ENCODE measurements around the gene SKIC3.

SKIC3 gene

DNA sequence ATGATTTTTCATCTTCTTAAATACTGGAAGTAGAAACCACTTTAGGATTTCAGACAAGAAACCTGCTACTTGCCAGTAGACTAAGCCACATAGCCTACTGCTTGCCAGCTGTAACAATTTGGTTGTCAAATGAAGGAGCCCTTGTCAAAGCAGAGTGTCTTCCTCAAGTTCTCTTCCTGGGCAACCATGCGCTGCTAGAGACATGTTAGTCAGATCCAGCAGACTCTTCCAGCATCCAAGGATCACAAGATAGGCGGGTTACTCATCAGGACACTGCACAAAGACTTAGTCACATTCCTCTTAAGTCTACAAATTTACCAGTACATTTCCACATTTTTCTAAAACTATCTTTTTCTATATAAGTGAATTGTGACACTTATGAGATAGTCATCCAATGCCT is 24.4 kb downstream of the SKIC3 start:
- peak; percentile 61 for DNase-seq

DNA sequence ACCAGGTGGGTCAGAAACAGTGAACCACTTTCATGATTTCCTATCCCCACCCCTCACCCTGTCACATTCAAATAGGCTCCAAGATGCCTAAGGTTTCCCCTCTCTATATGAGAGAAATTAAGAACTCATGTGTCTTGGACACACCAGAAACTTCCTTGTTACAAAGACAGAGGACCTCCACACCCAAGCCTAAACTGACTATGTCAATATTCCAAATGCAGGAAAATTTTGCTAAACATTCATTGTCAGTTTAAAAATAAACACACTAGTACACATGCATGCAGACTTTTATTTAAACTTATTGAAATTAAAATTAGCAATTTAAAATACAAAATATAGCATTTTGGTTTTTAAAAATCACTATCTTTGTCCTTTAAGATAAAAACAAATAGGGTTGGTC is 26.2 kb downstream of the SKIC3 start:
- no peak for DNase-seq

DNA sequence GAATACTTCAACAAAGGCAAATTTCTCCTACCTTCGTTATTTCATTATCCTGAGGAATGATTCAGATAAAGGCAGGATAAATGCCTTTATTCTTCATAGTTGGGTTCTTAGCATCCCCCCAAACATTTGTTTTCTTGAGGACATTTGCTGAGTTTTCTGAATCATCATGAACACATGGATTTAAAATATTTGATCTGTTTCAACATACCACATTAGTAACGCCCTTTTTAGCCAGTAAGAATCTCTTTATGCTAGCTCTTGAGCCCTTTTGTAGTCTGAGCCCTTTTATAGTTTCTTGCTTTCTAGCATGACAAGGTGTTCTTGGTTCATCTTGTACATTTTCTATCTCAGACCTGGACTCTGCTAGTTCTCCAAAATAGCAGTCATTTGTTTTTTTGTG is 27.9 kb downstream of the SKIC3 start:
- DNase-seq, result peak; percentile 3

DNA sequence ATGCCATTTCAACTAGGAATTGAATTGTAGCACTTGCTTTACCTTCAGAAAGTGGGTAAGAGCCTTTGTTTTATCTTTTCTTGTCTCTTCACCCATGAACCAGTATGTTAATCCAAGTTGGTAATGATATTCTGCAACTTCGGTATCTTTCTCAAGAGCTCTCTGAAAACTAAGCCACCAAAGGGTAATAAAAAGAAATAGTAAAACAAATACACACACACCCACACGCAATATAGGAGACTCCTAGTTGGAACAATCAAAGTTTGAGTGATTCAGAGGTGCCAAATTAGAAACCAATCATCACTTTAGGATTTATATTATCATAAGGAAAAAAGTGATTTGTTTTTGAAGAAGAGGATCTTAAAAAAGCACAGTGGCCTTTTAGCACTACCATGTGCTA is 30.4 kb downstream of the SKIC3 start:
- no peak for DNase-seq

DNA sequence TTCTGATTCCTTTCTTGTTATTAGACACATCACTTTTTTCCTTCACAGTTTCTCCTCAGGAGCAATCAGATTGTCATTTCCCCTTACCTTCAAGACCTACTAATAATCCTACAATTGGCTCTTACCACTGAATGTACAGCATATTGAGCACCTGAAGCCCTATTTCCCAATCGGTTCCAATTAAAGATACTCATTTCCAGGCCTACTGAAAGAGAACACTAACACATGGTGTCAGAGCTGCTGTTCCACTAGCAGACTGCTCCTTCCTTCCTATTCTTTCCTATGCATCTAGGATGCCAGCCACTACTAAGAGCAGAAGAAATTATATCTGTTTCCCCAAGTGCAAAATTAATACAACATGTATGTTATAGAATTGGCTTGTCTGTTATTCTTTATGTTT is 34.6 kb downstream of the SKIC3 start:
- DNase-seq, result no peak

DNA sequence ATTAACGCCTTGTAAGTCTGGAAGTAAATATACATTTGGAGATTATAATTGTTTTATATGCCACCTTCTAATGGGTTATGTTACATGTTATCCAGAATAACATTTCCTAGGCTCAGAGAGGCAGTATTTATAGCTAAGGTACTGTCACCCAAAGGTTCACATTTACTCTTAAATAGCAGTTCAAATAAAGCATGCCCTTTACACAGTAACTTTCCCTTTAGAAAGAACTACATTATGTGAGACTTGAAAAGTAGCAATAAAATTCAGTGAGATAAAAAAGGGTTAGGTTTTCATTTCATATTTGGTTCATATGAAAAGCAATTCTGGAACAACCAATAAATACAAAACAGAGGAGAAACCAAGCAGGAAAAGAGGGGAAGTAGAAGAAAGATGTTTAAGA is 35.1 kb downstream of the SKIC3 start:
- DNase-seq, result no peak

DNA sequence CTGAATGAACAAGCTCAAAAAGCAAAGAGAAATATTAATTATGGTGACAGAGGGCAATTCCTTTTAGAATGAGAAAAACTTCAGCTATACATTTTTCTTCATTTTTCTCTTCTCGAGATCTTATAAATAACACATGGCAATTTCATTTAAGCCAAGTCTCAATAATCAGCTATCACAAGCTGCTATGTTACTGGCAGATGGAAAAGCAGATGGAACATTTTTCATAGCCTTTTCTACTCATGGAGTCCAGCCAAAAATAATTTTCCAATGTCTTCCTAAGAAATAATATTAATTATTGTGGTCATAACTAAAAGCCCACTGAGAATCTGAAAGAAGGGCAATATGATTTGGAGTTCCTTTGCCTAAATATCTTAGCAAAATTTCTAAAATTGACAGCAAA is 35.6 kb downstream of the SKIC3 start:
- no peak for DNase-seq

DNA sequence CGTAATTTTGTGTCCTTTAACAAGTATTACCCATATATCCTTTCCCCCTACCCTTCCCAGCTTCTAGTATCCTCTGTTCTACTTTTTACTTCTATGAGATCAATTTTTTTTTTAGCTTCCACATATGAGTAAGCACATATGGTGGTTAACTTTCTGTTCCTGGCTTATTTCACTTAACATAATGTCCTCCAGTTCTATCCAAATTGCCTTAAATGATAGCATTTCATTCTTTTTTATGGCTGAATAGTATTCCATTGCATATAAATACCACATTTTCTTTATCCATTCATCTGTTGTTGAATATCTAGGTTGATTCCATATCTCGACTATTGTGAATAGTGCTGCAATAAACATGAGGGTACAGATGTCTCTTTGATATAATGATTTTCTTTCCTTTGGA is 36.4 kb downstream of the SKIC3 start:
- DNase-seq, result no peak

DNA sequence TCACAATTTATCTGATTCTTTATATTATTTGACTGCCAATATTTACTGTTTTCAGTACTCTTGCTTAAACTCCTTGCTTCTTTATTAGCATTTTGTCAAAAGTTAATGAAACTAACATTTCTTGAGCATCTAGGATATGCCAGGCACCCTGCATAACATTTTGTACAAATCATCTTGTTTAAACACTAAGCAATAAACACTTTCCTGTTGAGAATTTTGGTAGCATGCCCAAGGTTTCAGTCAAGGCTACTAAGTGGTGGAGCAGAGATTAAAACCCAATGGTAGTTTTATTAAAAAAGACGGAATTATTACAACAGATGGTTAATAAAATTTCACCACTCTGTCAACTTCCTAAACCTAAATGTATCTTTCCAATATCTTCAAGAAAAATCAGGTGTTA is 43.2 kb downstream of the SKIC3 start:
- no peak for DNase-seq

DNA sequence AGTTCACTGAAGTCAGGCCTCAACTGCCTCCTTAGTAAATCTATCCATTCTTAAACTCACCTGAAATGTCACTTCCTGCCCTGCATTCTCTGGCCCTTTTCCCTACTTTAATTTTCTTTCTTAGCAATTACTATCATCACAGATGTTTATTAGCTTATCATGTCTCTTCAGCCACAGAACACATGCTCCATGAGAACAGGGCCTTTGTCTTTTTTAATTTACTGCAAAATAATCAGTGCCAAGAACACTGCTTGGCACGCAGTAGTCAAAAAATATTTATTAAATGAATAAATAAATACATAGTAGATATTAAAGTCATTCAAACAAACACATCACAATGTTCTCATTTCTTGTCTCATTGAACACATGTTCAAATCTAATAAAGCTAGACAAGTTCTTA is 46.2 kb downstream of the SKIC3 start:
- no peak for DNase-seq

All from fibroblast of upper back skin (primary cell).